Measurements from ENCODE around the gene ABCB9.
A peak's percentile ranks its signal among the peaks of the same experiment; 100 is the strongest.

Gene ABCB9

DNA sequence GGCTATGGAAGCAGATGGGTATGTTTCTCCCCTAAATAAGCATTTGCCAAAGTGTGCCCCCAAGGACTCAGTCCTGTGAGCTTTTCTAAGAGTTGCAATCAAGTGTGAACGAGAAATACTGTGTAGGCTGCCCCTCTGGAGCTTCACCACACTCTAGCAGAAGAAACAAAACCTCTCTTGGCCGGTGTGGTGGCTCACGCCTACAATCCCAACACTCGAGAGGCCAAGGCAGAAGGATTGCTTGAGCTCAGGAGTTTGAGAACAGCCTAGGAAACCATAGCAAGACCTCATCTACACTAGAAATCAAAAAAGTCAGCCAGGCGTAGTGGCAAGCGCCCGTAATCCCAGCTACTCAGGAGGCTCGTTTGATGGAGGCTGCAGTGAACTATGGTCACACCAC lies 80.1 kb downstream of the ABCB9 start:
- Mint-ChIP-seq H3K4me1 (peaks cover 60% of the 10 kb centered on the region), H3K9me3 (no peaks in the 10 kb centered on the region), H3K36me3 (ENCODE audit: low read depth) (peaks cover 5% of the 10 kb centered on the region), H3K27me3 (ENCODE audit: low read depth, poor library complexity) (no peaks in the 10 kb centered on the region), H3K27ac (no peak overlapping the region), H3K4me3 (no peak overlapping the region)
- TF ChIP-seq, protein P1, sequence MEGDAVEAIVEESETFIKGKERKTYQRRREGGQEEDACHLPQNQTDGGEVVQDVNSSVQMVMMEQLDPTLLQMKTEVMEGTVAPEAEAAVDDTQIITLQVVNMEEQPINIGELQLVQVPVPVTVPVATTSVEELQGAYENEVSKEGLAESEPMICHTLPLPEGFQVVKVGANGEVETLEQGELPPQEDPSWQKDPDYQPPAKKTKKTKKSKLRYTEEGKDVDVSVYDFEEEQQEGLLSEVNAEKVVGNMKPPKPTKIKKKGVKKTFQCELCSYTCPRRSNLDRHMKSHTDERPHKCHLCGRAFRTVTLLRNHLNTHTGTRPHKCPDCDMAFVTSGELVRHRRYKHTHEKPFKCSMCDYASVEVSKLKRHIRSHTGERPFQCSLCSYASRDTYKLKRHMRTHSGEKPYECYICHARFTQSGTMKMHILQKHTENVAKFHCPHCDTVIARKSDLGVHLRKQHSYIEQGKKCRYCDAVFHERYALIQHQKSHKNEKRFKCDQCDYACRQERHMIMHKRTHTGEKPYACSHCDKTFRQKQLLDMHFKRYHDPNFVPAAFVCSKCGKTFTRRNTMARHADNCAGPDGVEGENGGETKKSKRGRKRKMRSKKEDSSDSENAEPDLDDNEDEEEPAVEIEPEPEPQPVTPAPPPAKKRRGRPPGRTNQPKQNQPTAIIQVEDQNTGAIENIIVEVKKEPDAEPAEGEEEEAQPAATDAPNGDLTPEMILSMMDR (IDR thresholded peaks at IDR 0.05), result no peak
- no peak for DNase-seq

DNA sequence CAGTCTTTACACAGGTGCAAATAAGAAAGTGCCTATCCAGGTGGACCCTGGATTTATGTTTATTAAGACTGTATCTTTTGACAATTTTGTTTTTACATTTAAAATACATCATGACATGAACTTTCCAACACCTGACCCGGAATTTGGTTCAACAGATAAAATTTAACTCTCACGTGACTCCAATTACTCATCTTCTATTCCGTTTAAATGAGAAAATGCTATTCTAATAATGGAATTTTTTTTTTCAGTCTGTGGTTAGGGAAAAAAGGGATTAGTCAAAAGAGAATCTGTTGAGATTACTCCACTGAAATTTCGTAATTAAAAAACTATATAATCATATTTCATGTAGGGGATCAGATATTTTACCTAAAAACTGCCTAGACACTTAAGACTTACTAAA lies 81.4 kb downstream of the ABCB9 start:
- H3K27ac Mint-ChIP-seq, result no peak overlapping the region
- H3K9me3 Mint-ChIP-seq, result no peaks in the 10 kb centered on the region
- H3K4me1 Mint-ChIP-seq, result peaks cover 65% of the 10 kb centered on the region
- no peak overlapping the region for H3K4me3 Mint-ChIP-seq
- TF ChIP-seq, protein P1 (IDR thresholded peaks at IDR 0.05), result no peak
- no peaks in the 10 kb centered on the region for H3K27me3 Mint-ChIP-seq (ENCODE audit: low read depth, poor library complexity)
- no peak for DNase-seq
- peaks cover 5% of the 10 kb centered on the region for H3K36me3 Mint-ChIP-seq (ENCODE audit: low read depth)

DNA sequence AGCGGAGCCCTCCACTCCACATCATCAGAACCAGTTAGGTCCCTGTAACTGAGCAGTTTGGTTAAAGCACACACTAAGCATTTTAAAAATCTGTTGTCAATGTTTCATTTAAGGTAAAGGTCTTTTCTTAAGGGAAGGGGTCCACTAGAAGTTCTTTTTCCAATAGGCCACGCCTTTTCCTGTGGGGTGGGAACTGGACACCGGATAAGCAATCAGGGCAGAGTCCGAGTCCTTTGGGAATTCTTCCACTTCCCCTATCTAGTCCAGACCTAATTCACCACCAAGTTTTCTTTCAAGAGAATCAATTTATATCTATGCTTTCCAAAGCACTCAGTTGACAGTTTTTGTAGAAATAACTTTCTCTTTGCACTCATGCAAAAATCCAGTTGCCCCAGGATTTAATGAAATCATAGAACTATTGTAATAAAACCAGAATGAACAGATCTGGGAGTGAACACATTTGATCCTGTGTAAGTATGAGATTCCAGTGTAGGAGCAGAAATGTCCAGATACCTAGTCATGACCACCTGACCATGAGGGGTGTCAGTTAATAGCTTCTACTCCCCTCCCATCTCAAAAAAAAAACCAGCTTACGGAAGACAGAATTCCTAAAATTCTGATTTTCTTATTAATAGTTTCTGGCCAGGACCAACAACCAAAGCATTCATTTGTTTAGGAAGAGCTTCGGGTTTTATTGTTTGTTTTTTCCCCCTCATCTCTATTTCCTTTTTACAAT lies 82.0 kb downstream of the ABCB9 start:
- H3K4me1 Mint-ChIP-seq, result peaks cover 66% of the 10 kb centered on the region
- no peaks in the 10 kb centered on the region for H3K27me3 Mint-ChIP-seq (ENCODE audit: low read depth, poor library complexity)
- H3K9me3 Mint-ChIP-seq, result no peaks in the 10 kb centered on the region
- H3K36me3 Mint-ChIP-seq (ENCODE audit: low read depth), result peaks cover 5% of the 10 kb centered on the region
- H3K27ac Mint-ChIP-seq, result no peak overlapping the region
- H3K4me3 Mint-ChIP-seq, result no peak overlapping the region
- DNase-seq, result no peak
- TF ChIP-seq, protein P1 (IDR thresholded peaks at IDR 0.05), result no peak

DNA sequence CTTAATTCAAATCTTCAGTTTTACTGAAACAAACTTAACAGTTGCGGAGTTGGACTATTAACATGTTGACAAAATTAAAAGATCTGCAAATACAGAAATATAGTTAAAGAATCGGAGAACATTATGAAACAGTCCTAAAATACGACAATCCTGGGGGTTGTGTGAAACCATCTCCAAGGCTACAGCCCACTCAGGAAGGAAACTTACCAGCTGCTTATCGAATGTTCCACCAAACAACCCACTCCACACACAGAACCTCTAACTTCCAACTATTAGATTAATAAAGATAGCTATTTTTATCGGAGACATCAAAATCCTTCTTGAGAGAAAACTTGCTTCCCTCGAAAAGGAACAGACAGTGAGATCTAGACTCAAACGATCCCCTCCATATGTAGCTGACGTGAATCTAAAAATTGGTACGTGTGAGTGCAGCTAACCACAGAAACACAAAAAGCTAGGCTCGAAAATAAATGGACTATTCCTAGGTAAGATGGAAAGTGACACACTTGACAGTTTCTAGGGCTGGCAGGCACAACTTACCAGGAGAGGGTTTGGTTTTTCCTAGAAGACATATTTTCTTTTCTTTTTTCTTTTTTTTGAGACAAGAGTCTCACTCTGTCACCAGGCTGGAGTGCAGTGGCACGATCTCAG lies 83.2 kb downstream of the ABCB9 start:
- H3K27me3 Mint-ChIP-seq (ENCODE audit: low read depth, poor library complexity), result no peaks in the 10 kb centered on the region
- DNase-seq, result no peak
- peaks cover 60% of the 10 kb centered on the region for H3K4me1 Mint-ChIP-seq
- TF ChIP-seq, protein P1 (IDR thresholded peaks at IDR 0.05), result no peak
- no peak overlapping the region for H3K27ac Mint-ChIP-seq
- no peaks in the 10 kb centered on the region for H3K9me3 Mint-ChIP-seq
- H3K36me3 Mint-ChIP-seq (ENCODE audit: low read depth), result peaks cover 5% of the 10 kb centered on the region
- no peak overlapping the region for H3K4me3 Mint-ChIP-seq

DNA sequence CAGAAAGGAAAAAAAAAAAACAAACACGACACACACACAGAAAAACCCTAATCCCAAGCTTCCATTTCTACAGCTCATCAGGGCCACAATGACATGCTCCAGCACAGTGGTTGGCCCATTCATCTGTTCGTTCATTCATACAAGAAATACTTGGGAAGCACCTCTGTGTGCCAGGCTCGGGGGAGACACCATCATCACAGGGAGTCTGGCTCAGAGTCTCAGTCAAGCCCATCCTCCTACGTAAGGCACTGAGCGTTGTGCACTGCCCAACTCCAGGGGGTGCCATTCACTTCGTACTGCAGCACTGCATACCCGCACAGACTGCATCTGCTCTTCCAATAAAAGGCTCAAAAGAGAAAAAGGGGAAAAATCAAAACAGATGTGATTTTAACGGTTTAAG lies 85.6 kb downstream of the ABCB9 start:
- Mint-ChIP-seq H3K36me3 (ENCODE audit: low read depth) (peaks cover 5% of the 10 kb centered on the region), H3K4me1 (peaks cover 63% of the 10 kb centered on the region), H3K27me3 (ENCODE audit: low read depth, poor library complexity) (peaks cover 6% of the 10 kb centered on the region), H3K9me3 (no peaks in the 10 kb centered on the region), H3K27ac (peak overlapping the region; percentile 93), H3K4me3 (peak overlapping the region; percentile 14)
- DNase-seq, result peak; percentile 39
- TF ChIP-seq, protein P1 (IDR thresholded peaks at IDR 0.05), result peak; percentile 42

Data from nephron progenitor cell (in vitro differentiated cells).